Heart right ventricle (tissue), 16 donors: ENCODE data around the gene WDR17. TPM values are rescaled to one million over a fixed set of nuclear protein-coding genes. Genes with fewer than 3 reads are reported as not detected.

ENCODE experiments used
- ATAC-seq, 8 donors: fragments of 200-7000 bp; cut with Tn5 transposase; one replicate each; pipeline ENCODE4 v1.9.1; 2020; ENCODE audit warnings: mild to moderate bottlenecking in 8 of 8, moderate library complexity in 8 of 8, moderate number of reproducible peaks in 1 of 8
- DNase-seq, 2 donors: peaks; one replicate each; pipeline ENCODE4 v3.0.0-alpha.2; 2020
- H3K27ac ChIP-seq, 10 donors: fragments of 200-600 bp; sonication (generic) in 2 of 10; one replicate each; pipeline versions ENCODE4 v1.5.0 to v1.8.0; 2020 to 2022; ENCODE audit warnings: mild to moderate bottlenecking in 3 of 10
- H3K27me3 ChIP-seq, 7 donors: fragments of 200-600 bp; one replicate each; pipeline ENCODE4 v1.8.0; 2021 to 2022; ENCODE audit warnings: mild to moderate bottlenecking in 2 of 7
- H3K36me3 ChIP-seq, 9 donors: fragments of 200-600 bp; sonication (generic) in 1 of 9; one replicate each; pipeline versions ENCODE4 v1.5.0 to v1.8.0; 2020 to 2022; ENCODE audit warnings: mild to moderate bottlenecking in 2 of 9
- H3K4me1 ChIP-seq, 9 donors: fragments of 200-600 bp; sonication (generic) in 1 of 9; one replicate each; pipeline versions ENCODE4 v1.5.0 to v1.8.0; 2020 to 2022; ENCODE audit warnings: mild to moderate bottlenecking in 4 of 9
- H3K4me3 ChIP-seq, 10 donors: fragments of 200-600 bp; sonication (generic) in 2 of 10; one replicate each; pipeline versions ENCODE4 v1.5.0 to v1.8.0; 2020 to 2022; ENCODE audit warnings: mild to moderate bottlenecking in 7 of 10, moderate library complexity in 2 of 10
- H3K9me3 ChIP-seq, 11 donors: fragments of 200-600 bp in 10 of 11; sonication (generic) in 2 of 11; one replicate each; pipeline versions ENCODE4 v1.5.0 to v1.8.0; 2013 to 2022; ENCODE audit warnings: mild to moderate bottlenecking in 2 of 11, control low read depth in 1 of 11, moderate library complexity in 1 of 11
- WGBS, 2 donors: extraction: QIAGEN DNeasy Blood & Tissue Kit; methylation state at CpG; one replicate each; pipeline ENCODE4 v1.1.7; 2013; ENCODE audit warnings: inconsistent platforms in 1 of 2; 5-methylcytosine and 5-hydroxymethylcytosine counted together
- intact Hi-C, 10 donors: fragments of 100-400 bp; cut with DNase I; formaldehyde crosslinking; loops; one replicate each; pipeline versions ENCODE4 v1.11.1 to v1.14.2; 2022
- polyA plus RNA-seq, 2 donors: library from polyadenylated mRNA; stranded (reverse); fragments of 200-250 nt; gene quantifications; one replicate each; pipeline ENCODE4 v1.2.3, GENCODE V29; 2013
- total RNA-seq, 10 donors: library from RNA; stranded (reverse); fragmentation: NEBNext Ultra II Directional in 3 of 10; extraction: Animal tissue kit (Norgen Biotek cat#: 25700) in 3 of 10; gene quantifications; one replicate each; pipeline versions ENCODE4 v1.2.1 to v1.2.4, GENCODE V29; 2021 to 2023
- TF ChIP-seq, protein P1 (sequence below), 9 donors: fragments of 200-600 bp; sonication (generic) in 2 of 9; IDR thresholded peaks; one replicate each; pipeline versions ENCODE4 v1.5.0 to v1.8.0; 2021 to 2022; ENCODE audit warnings: antibody characterized with exemption in 9 of 9, mild to moderate bottlenecking in 5 of 9, moderate library complexity in 1 of 9
- donor health status: Arrhythmogenic right ventricular cardiomyopathy.
- donor health status: ischemic (EF 13 %, LVEDD 7.1; RV severe dilation, severe dysfunction).
- donor health status: healthy with polysubstance abuse.
- donor health status: DM: no; HTN: yes; CAD: no.
- donor health status: DM: no; HTN: no; CAD: no.
- donor health status: ischemic (EF 25% LVEDD 6.9; RV normal size, moderate dysfunction).
- donor health status: ischemic (EF 25% LVEDD 5.7; RV mildly dilated, moderate dysfunction).
- donor health status: healthy.
- donor health status: DM: yes; HTN: yes; CAD: no.
- donor health status: Ischemic cardiomyopathy.
- donor health status: ischemic (EF 35%, LVEDD 5.7; RV mildly dilated, moderate dysfunction).
- donor health status: nonischemic (EF 11% LVEDD 7.7; RV severe dilation, severe dysfunction).
- donor health status: DM: yes; HTN: yes; CAD: no.
- donor health status: PGD.
- donor health status: ischemic (EF 29% LVEDD 5.4; RV normal size, mild dysfunction).
- donor health status: nonischemic (EF 23%, LVEDD 6.1; RV moderate dilation, normal function).

Gene WDR17
- total and polyA plus RNA-seq, 12 donors, result 0.06 to 0.90 (median 0.39) TPM

DNA sequence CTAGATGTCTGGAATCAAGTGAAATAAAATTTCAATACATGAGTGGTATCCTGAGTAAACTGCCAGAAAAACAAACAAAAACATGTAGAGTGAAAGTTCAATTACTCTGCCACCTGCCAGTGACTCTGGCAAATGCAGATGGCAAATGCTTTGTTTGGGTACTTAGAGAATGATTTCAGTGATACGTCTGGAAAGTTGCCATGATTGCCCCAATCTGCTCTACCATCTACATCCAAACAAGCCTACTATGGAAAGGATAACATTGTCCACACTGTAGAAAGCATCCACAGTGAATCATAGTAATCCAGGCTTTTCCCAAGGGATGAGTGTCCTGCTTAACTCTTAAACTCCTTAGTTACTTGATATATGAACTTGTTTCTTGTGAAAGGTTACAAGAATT is 126.3 kb downstream of the WDR17 start:
- Histone ChIP-seq H3K27ac (no peak overlapping the region), H3K4me3 (no peak overlapping the region), H3K4me1 (peaks cover 0 to 11% (median 5%) of the 10 kb centered on the region in 9 donors), H3K9me3 (no peaks in the 10 kb centered on the region), H3K36me3 (no peaks in the 10 kb centered on the region), H3K27me3 (peaks cover 0 to 6% (median 0%) of the 10 kb centered on the region in 7 donors)
- intact Hi-C loops, result loop anchor here in 5 of 10 donors (5.0 to 10.0 kb wide), 4 partner anchors 83 to 1123 kb away; partner anchors contain the start of gene SPCS3 (in 1 of the 5)
- 24 to 33% methylated on average over 1 of the region's 1 CpG for WGBS, 2 donors
- no peak for ATAC-seq
- TF ChIP-seq, protein P1, sequence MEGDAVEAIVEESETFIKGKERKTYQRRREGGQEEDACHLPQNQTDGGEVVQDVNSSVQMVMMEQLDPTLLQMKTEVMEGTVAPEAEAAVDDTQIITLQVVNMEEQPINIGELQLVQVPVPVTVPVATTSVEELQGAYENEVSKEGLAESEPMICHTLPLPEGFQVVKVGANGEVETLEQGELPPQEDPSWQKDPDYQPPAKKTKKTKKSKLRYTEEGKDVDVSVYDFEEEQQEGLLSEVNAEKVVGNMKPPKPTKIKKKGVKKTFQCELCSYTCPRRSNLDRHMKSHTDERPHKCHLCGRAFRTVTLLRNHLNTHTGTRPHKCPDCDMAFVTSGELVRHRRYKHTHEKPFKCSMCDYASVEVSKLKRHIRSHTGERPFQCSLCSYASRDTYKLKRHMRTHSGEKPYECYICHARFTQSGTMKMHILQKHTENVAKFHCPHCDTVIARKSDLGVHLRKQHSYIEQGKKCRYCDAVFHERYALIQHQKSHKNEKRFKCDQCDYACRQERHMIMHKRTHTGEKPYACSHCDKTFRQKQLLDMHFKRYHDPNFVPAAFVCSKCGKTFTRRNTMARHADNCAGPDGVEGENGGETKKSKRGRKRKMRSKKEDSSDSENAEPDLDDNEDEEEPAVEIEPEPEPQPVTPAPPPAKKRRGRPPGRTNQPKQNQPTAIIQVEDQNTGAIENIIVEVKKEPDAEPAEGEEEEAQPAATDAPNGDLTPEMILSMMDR (IDR thresholded peaks at IDR 0.05), result no peak
- DNase-seq, result no peak

DNA sequence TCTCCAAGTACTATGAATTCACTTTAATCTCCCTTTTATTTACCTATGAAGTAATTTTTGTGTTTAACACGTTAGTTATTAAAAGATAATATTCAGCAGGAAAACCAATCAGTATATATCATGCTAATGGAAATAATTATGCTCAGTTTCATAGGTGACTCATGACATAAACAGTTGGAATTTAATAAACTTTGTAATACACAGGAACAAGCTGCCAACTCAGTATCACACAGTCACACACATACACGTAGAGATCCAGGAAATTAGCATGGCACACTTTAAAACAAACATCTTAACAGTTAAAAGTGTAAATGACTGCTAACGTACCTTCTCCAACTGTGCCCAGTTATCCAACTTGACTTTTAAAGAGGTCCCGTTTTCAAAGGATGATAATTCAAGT is 127.5 kb downstream of the WDR17 start:
- intact Hi-C loops, result loop anchor here in 5 of 10 donors (5.0 to 10.0 kb wide), 4 partner anchors 82 to 1122 kb away; partner anchors contain the start of gene SPCS3 (in 1 of the 5)
- TF ChIP-seq, protein P1 (IDR thresholded peaks at IDR 0.05), result no peak
- Histone ChIP-seq H3K4me1 (peaks cover 0 to 11% (median 5%) of the 10 kb centered on the region in 9 donors), H3K27me3 (peaks cover 0 to 6% (median 0%) of the 10 kb centered on the region in 7 donors), H3K4me3 (no peak overlapping the region), H3K27ac (no peak overlapping the region), H3K36me3 (no peaks in the 10 kb centered on the region), H3K9me3 (no peaks in the 10 kb centered on the region)
- ATAC-seq (no peak), DNase-seq (no peak)
- WGBS, 2 donors, result 30 to 31% methylated on average over 4 of the region's 4 CpGs

DNA sequence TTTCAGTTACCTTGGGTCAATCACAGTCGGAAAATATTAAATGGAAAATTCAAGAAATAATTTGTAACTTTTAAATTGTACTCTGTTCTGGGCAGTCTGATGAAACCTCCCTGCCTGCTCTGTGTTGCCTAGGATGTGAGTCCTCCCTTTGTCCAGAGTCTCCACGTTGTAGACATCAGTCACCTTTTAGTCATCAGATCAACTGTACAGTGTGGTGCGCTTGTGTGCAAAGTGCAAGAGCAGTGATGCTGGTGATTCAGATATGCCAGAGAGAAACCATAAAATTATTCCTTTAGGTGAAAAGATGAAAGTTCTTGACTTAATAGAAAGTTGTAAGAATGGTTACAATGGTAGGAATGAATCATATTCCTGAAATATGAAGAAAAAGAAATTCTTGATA is 128.3 kb downstream of the WDR17 start:
- Histone ChIP-seq H3K4me3 (no peak overlapping the region), H3K27ac (no peak overlapping the region), H3K27me3 (peaks cover 0 to 6% (median 0%) of the 10 kb centered on the region in 7 donors), H3K4me1 (peaks cover 0 to 11% (median 5%) of the 10 kb centered on the region in 9 donors), H3K36me3 (no peaks in the 10 kb centered on the region), H3K9me3 (no peaks in the 10 kb centered on the region)
- TF ChIP-seq, protein P1 (IDR thresholded peaks at IDR 0.05), result no peak
- intact Hi-C loops, result loop anchor here in 6 of 10 donors (2.0 to 10.0 kb wide), 6 partner anchors 37 to 1121 kb away; partner anchors contain the start of gene SPCS3 (in 1 of the 6)
- WGBS, 2 donors, result 70 to 72% methylated on average over 3 of the region's 3 CpGs
- no peak for ATAC-seq
- no peak for DNase-seq

DNA sequence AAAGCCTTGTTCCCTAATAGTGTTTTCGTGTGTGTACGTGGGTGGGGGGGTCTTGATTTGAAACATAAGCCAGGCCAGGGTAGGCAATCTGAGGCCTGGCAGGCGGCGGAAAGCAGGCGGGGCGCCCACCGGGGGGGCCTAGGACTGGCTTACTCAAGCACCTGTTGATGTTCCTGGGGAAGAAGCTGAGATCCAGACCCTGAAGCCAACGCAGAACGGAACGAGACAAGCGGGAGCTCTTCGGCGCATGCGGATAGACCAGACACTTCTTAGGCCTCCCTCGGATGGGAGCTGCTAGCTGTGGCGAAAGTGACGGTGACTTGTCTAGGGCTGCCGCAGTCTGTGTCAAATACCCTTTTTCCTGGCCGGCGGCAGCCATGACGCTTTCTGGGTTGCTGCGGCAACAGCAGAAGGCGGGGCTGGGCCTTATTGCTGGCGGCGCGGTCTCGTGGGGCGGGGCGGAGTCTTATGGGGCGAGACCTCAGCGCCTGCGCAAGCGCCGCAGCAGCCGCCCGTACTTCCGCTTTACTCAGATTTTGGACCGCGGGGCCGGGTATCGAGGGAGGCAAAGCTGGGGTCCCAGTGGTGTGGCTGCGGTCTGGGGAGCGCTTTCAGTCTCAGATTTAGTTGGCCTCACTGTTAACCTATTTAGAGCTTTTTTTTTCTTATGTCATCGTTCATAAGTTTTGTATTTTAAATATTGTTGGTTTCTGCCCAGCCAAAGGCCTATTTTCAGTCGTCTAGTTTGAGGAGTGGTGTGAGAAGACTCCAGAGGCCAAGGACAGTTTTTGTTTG is 129.7 kb downstream of the WDR17 start, which contains the start of gene SPATA4:
TSS of gene SPATA4 (minus strand) at position 402 of the 795 bp plus-strand sequence. CDS start at position 379, 23 bp downstream.
- WGBS, 2 donors, result 1% methylated on average over 45 of the region's 45 CpGs
- intact Hi-C loops, result loop anchor here in 7 of 10 donors (2.0 to 10.0 kb wide), 8 partner anchors 35 to 1119 kb away; partner anchors contain the start of gene SPCS3 (in 2 of the 7)
- DNase-seq, result peak; percentile 94 to 95
- peak within 1 kb of the TSS in 9 of 10 donors; percentile 41 to 90 (median 82) for H3K27ac ChIP-seq
- peaks cover 0 to 11% (median 5%) of the 10 kb centered on the region in 9 donors for H3K4me1 ChIP-seq
- H3K9me3 ChIP-seq, result no peaks in the 10 kb centered on the region
- TF ChIP-seq, protein P1 (IDR thresholded peaks at IDR 0.05), result no peak
- peaks cover 0 to 6% (median 0%) of the 10 kb centered on the region in 7 donors for H3K27me3 ChIP-seq
- H3K36me3 ChIP-seq, result no peaks in the 10 kb centered on the region
- peak within 1 kb of the TSS; percentile 32 to 77 (median 67) for H3K4me3 ChIP-seq
- ATAC-seq, result peak; percentile 100
